DOHH2 (cell line): ENCODE data around the gene DIP2C.

ENCODE experiments used
- H3F3A ChIP-seq: fragments of 200-600 bp; sonication (generic), shearing (Covaris generic); 2 replicates; pipeline ENCODE4 v1.6.0; 2016; ENCODE audit warnings: antibody characterized with exemption, mild to moderate bottlenecking; ENCODE audit not compliant: control insufficient read depth, insufficient read depth
- H3K27ac ChIP-seq: fragments of 200-600 bp; sonication (generic); 2 replicates; pipeline ENCODE4 v1.5.1; 2014; ENCODE audit warnings: low read depth, mild to moderate bottlenecking, low read length, moderate library complexity
- H3K27me3 ChIP-seq: fragments of 200-600 bp; sonication (generic); 2 replicates; pipeline ENCODE4 v1.6.1; 2014; ENCODE audit warnings: mild to moderate bottlenecking, low read length, mixed read lengths; ENCODE audit not compliant: control insufficient read depth
- H3K36me3 ChIP-seq: fragments of 200-600 bp; sonication (generic); 2 replicates; pipeline ENCODE4 v1.6.1; 2014; ENCODE audit warnings: mild to moderate bottlenecking, low read length, moderate library complexity, mixed read lengths; ENCODE audit not compliant: control insufficient read depth
- H3K4me1 ChIP-seq: fragments of 200-600 bp; sonication (generic); 2 replicates; pipeline ENCODE4 v1.6.1; 2014; ENCODE audit warnings: mild to moderate bottlenecking, low read length, mixed read lengths; ENCODE audit not compliant: control insufficient read depth
- H3K4me2 ChIP-seq: fragments of 200-600 bp; sonication (generic); 2 replicates; pipeline ENCODE4 v1.6.0; 2014; ENCODE audit warnings: mild to moderate bottlenecking, low read length, moderate library complexity
- H3K4me3 ChIP-seq: fragments of 200-600 bp; sonication (generic); 2 replicates; pipeline ENCODE4 v1.5.1; 2014; ENCODE audit warnings: mild to moderate bottlenecking, low read length, mixed read lengths
- H3K79me2 ChIP-seq: fragments of 200-600 bp; sonication (generic); 2 replicates; pipeline ENCODE4 v1.6.1; 2014; ENCODE audit warnings: mild to moderate bottlenecking, low read length, mixed read lengths; ENCODE audit not compliant: control insufficient read depth
- H3K9me2 ChIP-seq: fragments of 200-600 bp; sonication (generic); replicated peaks from 2 replicates; pipeline ENCODE4 v1.6.1; 2014; ENCODE audit warnings: mild to moderate bottlenecking, low read length, mixed read lengths; ENCODE audit not compliant: control insufficient read depth
- H3K9me3 ChIP-seq: fragments of 200-600 bp; sonication (generic); 2 replicates; pipeline ENCODE4 v1.6.1; 2014; ENCODE audit warnings: antibody characterized with exemption, low read length, mixed read lengths; ENCODE audit not compliant: control insufficient read depth, insufficient read depth
- H4K20me1 ChIP-seq: fragments of 200-600 bp; sonication (generic); 2 replicates; pipeline ENCODE4 v1.6.0; 2014; ENCODE audit warnings: low read depth, mild to moderate bottlenecking, antibody characterized with exemption, low read length, moderate library complexity; ENCODE audit not compliant: control insufficient read depth, insufficient read depth
- CTCF ChIP-seq: fragments of 200-600 bp; sonication (generic); IDR thresholded peaks from one replicate; pipeline ENCODE4 v1.5.1; 2014; ENCODE audit warnings: antibody characterized with exemption, mild to moderate bottlenecking, low read depth, low read length; ENCODE audit not compliant: poor library complexity, severe bottlenecking
- EZH2phosphoT487 ChIP-seq: fragments of 200-600 bp; sonication (generic); IDR thresholded peaks from 2 replicates; pipeline ENCODE4 v1.6.1; 2017; ENCODE audit warnings: borderline replicate concordance, mild to moderate bottlenecking, antibody characterized with exemption, low read length, moderate library complexity, mixed read lengths

The DIP2C gene

DNA sequence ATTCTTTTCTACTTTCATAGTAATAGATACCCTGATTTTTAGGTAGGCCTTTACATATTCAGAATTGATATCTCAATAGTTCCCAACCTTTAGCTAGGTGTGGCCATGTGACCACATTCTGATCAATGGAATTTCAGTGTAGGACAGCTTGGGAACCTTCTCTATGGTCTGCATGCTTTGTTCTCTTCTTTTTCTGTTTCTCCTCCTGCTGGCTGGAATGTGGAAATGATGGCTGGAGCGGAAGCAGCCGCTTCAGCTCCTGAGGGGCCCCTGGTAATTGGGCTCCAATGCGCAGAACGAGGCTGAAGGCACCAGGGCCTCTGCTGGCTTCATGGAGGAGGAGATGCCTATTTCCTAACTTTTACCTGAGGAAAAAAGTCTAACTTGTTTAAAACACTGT is 401.7 kb downstream of the DIP2C start:
- Histone ChIP-seq H3K79me2 (peaks cover 14% of the 10 kb centered on the region), H3K4me2 (no peak overlapping the region), H3K27ac (no peak overlapping the region), H4K20me1 (no peaks in the 10 kb centered on the region), H3K9me3 (no peaks in the 10 kb centered on the region), H3K36me3 (peaks cover 96% of the 10 kb centered on the region), H3K9me2 (no peaks in the 10 kb centered on the region), H3F3A (0 out of 2 replicates have a peak, but pooled peaks cover 2% of the 10 kb centered on the region), H3K4me3 (no peak overlapping the region), H3K4me1 (peaks cover 47% of the 10 kb centered on the region), H3K27me3 (no peaks in the 10 kb centered on the region)
- TF ChIP-seq CTCF (no peak), EZH2phosphoT487 (no peak)

DNA sequence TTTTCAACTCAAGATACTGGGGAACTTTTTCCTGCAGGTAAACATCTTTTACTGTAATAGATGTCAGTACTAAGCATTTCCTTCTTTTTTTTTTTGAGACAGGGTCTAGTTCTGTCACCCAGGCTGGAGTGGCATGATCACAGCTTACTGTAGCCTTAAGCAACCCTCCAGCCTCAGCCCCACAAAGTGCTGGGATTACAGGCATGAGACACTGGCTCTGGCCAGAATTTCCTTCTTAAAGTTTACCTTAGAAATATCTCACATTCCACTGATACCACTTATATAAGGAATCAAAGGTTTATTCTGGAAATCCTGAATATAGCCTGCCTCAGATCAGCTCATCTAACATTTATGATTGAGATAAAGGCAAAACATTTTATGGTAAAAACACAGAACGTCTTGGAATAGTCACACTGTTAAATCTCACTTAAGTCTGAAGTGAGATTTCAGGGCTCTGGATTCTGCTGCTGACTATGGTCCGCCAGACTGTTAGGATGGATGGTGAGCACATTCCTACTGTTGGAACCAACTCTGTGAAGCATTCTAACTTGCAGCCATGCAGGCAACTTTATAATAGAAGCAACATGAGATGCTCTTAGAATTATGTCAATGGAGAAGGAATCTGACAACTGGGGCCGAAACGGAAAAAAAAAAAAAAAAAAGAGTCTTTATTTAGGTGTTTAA is 402.3 kb downstream of the DIP2C start:
- Histone ChIP-seq H3F3A (0 out of 2 replicates have a peak, but pooled peaks cover 2% of the 10 kb centered on the region), H3K79me2 (peaks cover 7% of the 10 kb centered on the region; the same call in 1 of the 2 replicates), H3K4me2 (no peak overlapping the region), H3K9me3 (no peaks in the 10 kb centered on the region), H3K4me1 (peaks cover 41% of the 10 kb centered on the region), H3K36me3 (peaks cover 96% of the 10 kb centered on the region), H3K9me2 (no peaks in the 10 kb centered on the region), H3K27me3 (no peaks in the 10 kb centered on the region), H3K27ac (no peak overlapping the region), H4K20me1 (no peaks in the 10 kb centered on the region), H3K4me3 (no peak overlapping the region)
- TF ChIP-seq CTCF (no peak), EZH2phosphoT487 (no peak)

- TF ChIP-seq CTCF (no peak), EZH2phosphoT487 (no peak)
- Histone ChIP-seq H3K27ac (no peak overlapping the region), H3K4me1 (peaks cover 21% of the 10 kb centered on the region), H4K20me1 (no peaks in the 10 kb centered on the region), H3K4me2 (no peak overlapping the region), H3K36me3 (peaks cover 96% of the 10 kb centered on the region), H3K4me3 (no peak overlapping the region), H3K9me2 (no peaks in the 10 kb centered on the region), H3K9me3 (no peaks in the 10 kb centered on the region), H3K79me2 (no peaks in the 10 kb centered on the region), H3F3A (0 out of 2 replicates have a peak, but pooled peaks cover 2% of the 10 kb centered on the region), H3K27me3 (no peaks in the 10 kb centered on the region)
Measured at GRCh38 chr10:285216-285615, 404.3 kb downstream of the DIP2C start.
